MM.1S (cell line): ENCODE results near the gene MCHR1.

Experiments
- CTCF ChIP-seq: fragments of 300-600 bp; sonication (generic); IDR thresholded peaks from 2 replicates; pipeline ENCODE4 v1.5.1; 2016; ENCODE audit warnings: antibody characterized with exemption, low read length, mixed read lengths
- EZH2 ChIP-seq: fragments of 300-600 bp; sonication (generic); optimal IDR thresholded peaks from 2 replicates; pipeline ENCODE3; 2017; ENCODE audit warnings: low read depth, mild to moderate bottlenecking, antibody characterized with exemption, low read length, mixed read lengths
- EZH2phosphoT487 ChIP-seq: fragments of 300-600 bp; sonication (generic); IDR thresholded peaks from 2 replicates; pipeline ENCODE4 v1.6.1; 2018; ENCODE audit warnings: antibody characterized with exemption, low read length

- TF ChIP-seq CTCF (no peak), EZH2 (no peak), EZH2phosphoT487 (no peak)
Observed at GRCh38 chr22:40634119-40634903, 45.0 kb upstream of the MCHR1 start.
